ENCODE results near the gene PCSK6. TPM values are rescaled to one million over a fixed set of nuclear protein-coding genes. Genes with fewer than 3 reads are reported as not detected.

Gene PCSK6
- total RNA-seq, 2 experiments from 2014 or later = 0.57 TPM; not detected in 1

DNA sequence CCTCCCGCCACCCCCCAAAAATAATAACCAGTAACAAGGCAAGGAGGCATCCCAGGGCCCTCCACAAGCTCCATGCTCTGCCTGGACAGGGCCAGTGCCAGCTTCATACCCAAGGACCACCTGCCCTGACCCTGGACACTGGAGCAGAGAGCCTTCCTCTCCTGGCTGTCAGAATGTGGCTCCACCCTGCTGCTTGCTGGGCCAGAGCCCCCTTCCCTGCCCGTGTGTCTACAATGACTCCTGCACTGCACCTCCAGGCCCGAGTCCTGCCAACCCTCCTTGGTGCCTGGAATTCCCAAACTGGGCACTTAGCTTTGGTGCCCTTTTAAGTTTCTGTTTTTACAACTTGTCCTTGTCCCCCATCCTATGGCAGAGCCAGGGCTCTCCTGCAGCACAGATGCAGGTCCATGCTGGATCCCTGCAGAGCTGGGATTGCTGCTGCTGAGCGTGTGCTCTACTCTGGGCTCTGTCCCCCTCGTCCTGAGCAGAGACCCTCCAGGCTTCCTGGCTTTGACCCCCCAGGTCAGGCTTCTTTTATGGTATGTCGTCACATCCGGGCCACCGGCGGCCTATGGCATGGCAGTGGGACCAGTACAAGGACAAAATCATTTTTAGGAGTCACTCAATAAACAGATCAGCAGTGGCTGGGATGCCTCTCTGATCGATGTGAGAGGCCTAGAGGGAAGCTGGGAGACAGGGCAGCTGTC, 183.0 kb downstream of the PCSK6 start:
- intact Hi-C loops (cut with micrococcal nuclease; ENCODE audit: unreplicated experiment) = loop anchor here (10.0 kb wide), 1 partner anchor 198 kb away; no protein-coding TSS in a partner anchor
- peaks cover 7% of the 10 kb centered on the region for H3K4me1 ChIP-seq (ENCODE audit: insufficient read depth, low read length, poor library complexity, severe bottlenecking)
- no peaks in the 10 kb centered on the region for H3K79me2 ChIP-seq (ENCODE audit: insufficient read depth, low read depth, low read length)
- no peaks in the 10 kb centered on the region for H4K20me1 ChIP-seq (ENCODE audit: insufficient read depth, low read length)
- no peak overlapping the region for H3K4me2 ChIP-seq (ENCODE audit: low read length)
- TF ChIP-seq EZH2phosphoT487 (IDR thresholded peaks at IDR 0.05; ENCODE audit: borderline replicate concordance, low read depth, low read length) = no peak
- TF ChIP-seq, protein P1, sequence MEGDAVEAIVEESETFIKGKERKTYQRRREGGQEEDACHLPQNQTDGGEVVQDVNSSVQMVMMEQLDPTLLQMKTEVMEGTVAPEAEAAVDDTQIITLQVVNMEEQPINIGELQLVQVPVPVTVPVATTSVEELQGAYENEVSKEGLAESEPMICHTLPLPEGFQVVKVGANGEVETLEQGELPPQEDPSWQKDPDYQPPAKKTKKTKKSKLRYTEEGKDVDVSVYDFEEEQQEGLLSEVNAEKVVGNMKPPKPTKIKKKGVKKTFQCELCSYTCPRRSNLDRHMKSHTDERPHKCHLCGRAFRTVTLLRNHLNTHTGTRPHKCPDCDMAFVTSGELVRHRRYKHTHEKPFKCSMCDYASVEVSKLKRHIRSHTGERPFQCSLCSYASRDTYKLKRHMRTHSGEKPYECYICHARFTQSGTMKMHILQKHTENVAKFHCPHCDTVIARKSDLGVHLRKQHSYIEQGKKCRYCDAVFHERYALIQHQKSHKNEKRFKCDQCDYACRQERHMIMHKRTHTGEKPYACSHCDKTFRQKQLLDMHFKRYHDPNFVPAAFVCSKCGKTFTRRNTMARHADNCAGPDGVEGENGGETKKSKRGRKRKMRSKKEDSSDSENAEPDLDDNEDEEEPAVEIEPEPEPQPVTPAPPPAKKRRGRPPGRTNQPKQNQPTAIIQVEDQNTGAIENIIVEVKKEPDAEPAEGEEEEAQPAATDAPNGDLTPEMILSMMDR (conservative IDR thresholded peaks at IDR 0.05; ENCODE audit: low read length) = no peak
- H3K36me3 ChIP-seq (ENCODE audit: insufficient read depth, low read length) = no peaks in the 10 kb centered on the region
- ChIA-PET POLR2A (no interaction called here), CTCF (ENCODE audit: unreplicated experiment) (no interaction called here)
- H3K9me2 ChIP-seq (ENCODE audit: insufficient read depth, low read length) = no peaks in the 10 kb centered on the region
- DNase-seq (ENCODE audit: low spot score) = no peak
- H3K9me3 ChIP-seq (ENCODE audit: low read length) = no peaks in the 10 kb centered on the region
- no peak overlapping the region for H2AFZ ChIP-seq (ENCODE audit: low read length)
- H3K27ac ChIP-seq (ENCODE audit: low read depth, low read length, poor library complexity, severe bottlenecking) = no peak overlapping the region
- H3K4me3 ChIP-seq (ENCODE audit: low read depth, low read length, poor library complexity, severe bottlenecking) = no peak overlapping the region
- no TSS peak for BruUV-seq (replicated peaks)

DNA sequence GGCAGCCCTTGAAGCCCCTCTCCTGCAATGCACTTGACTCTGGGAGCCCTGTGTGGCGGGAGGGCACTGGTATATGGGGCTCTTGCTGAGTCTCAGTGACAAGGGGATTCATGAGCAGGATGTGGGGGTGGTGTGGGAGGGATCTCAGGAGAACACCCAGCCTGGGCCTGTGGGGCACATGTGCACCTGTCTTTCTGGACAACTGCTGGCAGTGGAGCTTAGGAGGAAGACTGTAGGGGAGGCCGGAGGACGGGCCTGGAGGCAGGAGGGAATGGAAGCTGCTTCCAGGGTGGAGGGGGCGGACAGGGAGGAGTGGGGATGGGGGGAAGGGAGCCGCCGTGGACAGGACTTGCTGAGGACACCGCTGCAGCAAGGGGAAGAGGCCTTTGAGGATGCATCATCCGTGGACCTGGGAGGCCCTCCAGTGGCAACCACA, 183.7 kb downstream of the PCSK6 start:
- Histone ChIP-seq H3K9me2 (ENCODE audit: insufficient read depth, low read length) (no peaks in the 10 kb centered on the region), H3K36me3 (ENCODE audit: insufficient read depth, low read length) (no peaks in the 10 kb centered on the region), H3K9me3 (ENCODE audit: low read length) (no peaks in the 10 kb centered on the region), H3K4me1 (ENCODE audit: insufficient read depth, low read length, poor library complexity, severe bottlenecking) (peaks cover 7% of the 10 kb centered on the region), H4K20me1 (ENCODE audit: insufficient read depth, low read length) (no peaks in the 10 kb centered on the region), H3K4me2 (ENCODE audit: low read length) (no peak overlapping the region), H3K27ac (ENCODE audit: low read depth, low read length, poor library complexity, severe bottlenecking) (no peak overlapping the region), H3K79me2 (ENCODE audit: insufficient read depth, low read depth, low read length) (no peaks in the 10 kb centered on the region), H3K4me3 (ENCODE audit: low read depth, low read length, poor library complexity, severe bottlenecking) (no peak overlapping the region), H2AFZ (ENCODE audit: low read length) (no peak overlapping the region)
- CTCF ChIA-PET (ENCODE audit: unreplicated experiment) = no interaction called here
- no TSS peak for BruUV-seq (replicated peaks)
- intact Hi-C loops (cut with micrococcal nuclease; ENCODE audit: unreplicated experiment) = loop anchor here (10.0 kb wide), 1 partner anchor 199 kb away; no protein-coding TSS in a partner anchor
- no peak for TF ChIP-seq EZH2phosphoT487 (IDR thresholded peaks at IDR 0.05; ENCODE audit: borderline replicate concordance, low read depth, low read length)
- TF ChIP-seq, protein P1 (conservative IDR thresholded peaks at IDR 0.05; ENCODE audit: low read length) = no peak
- POLR2A ChIA-PET = interaction anchor here (0.6 kb wide), 1 partner anchor 246 kb away, joined by 4 read pairs; no protein-coding TSS in a partner anchor
- DNase-seq (ENCODE audit: low spot score) = no peak

DNA sequence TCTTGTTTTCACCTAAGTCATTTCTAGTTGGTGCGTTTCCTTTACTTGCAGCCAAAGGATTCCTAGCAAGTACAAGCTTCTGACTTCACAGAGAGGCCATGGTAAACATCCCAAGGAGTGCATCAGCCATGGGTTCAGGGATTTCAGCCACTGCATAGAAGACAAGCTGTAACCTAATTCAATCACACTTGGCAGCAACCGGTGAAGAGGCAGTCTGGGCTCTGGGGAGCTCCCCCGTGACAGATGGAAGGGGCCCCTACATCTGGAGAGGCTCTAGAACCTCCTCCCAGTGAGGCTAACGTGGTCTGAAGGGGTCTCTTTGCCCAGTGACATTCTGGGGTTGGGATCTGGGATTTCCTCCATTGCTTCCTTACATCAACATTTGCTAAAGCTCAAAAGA, 186.1 kb downstream of the PCSK6 start:
- intact Hi-C loops (cut with micrococcal nuclease; ENCODE audit: unreplicated experiment) = loop anchor here (10.0 kb wide), 1 partner anchor 201 kb away; no protein-coding TSS in a partner anchor
- POLR2A ChIA-PET = interaction anchor here (0.7 kb wide), 1 partner anchor 357 kb away, joined by 3 read pairs; no protein-coding TSS in a partner anchor
- Histone ChIP-seq H3K79me2 (ENCODE audit: insufficient read depth, low read depth, low read length) (no peaks in the 10 kb centered on the region), H3K4me1 (ENCODE audit: insufficient read depth, low read length, poor library complexity, severe bottlenecking) (peaks cover 7% of the 10 kb centered on the region), H4K20me1 (ENCODE audit: insufficient read depth, low read length) (no peaks in the 10 kb centered on the region), H3K4me2 (ENCODE audit: low read length) (no peak overlapping the region), H2AFZ (ENCODE audit: low read length) (no peak overlapping the region), H3K9me3 (ENCODE audit: low read length) (no peaks in the 10 kb centered on the region), H3K4me3 (ENCODE audit: low read depth, low read length, poor library complexity, severe bottlenecking) (no peak overlapping the region), H3K9me2 (ENCODE audit: insufficient read depth, low read length) (no peaks in the 10 kb centered on the region), H3K36me3 (ENCODE audit: insufficient read depth, low read length) (no peaks in the 10 kb centered on the region), H3K27ac (ENCODE audit: low read depth, low read length, poor library complexity, severe bottlenecking) (no peak overlapping the region)
- DNase-seq (ENCODE audit: low spot score) = no peak
- CTCF ChIA-PET (ENCODE audit: unreplicated experiment) = interaction anchor here (0.6 to 1.0 kb wide), 2 partner anchors 351 to 1313 kb away, joined by 3 to 5 read pairs; no protein-coding TSS in a partner anchor
- no TSS peak for BruUV-seq (replicated peaks)
- no peak for TF ChIP-seq EZH2phosphoT487 (IDR thresholded peaks at IDR 0.05; ENCODE audit: borderline replicate concordance, low read depth, low read length)
- TF ChIP-seq, protein P1 (conservative IDR thresholded peaks at IDR 0.05; ENCODE audit: low read length) = no peak
